T47D (cell line): ENCODE data around the gene BCL7C.
"Not testable (repeated sequence)": the region's sequence is repeated elsewhere in the genome, so short reads cannot be mapped to it uniquely, and the experiment has no call there.

Experiments
- DNase-seq, 2 experiments: peaks; one replicate each; pipeline versions ENCODE4 v3.0.0 to v3.0.0-alpha.2; 2011 to 2012; ENCODE audit warnings: low read depth in 1 of 2, low spot score in 1 of 2
- JUND ChIP-seq: IDR thresholded peaks from 2 replicates; pipeline ENCODE4 v1.6.1; 2012; ENCODE audit warnings: low read depth
- in situ Hi-C: cut with HindIII; loops from 2 replicates; pipeline ENCODE4 v1.10.0; 2016; ENCODE audit warnings: low sequenced_read_pairs, low pct_unique_long_range_greater_than_20kb

Gene BCL7C

DNA sequence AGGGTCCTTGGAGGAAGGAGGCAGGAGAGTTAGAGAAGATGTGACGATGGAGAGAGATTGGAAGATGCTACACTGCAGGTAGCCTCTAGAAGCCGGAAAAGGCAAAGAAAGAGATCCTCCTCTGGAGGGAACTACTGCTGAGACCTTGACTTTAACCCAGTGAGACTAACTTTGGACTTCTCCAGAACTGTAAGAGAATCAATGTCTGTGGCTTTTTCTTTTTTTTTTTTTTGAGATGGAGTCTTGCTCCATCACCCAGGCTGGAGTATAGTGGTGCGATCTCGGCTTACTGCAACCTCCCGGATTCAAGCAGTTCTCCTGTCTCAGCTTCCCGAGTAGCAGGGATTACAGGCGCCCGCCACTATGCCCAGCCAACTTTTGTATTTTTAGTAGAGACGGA lies 8.7 kb downstream of the BCL7C start:
- in situ Hi-C loops, result no loop called here
- no peak for TF ChIP-seq JUND
- no peak for DNase-seq

DNA sequence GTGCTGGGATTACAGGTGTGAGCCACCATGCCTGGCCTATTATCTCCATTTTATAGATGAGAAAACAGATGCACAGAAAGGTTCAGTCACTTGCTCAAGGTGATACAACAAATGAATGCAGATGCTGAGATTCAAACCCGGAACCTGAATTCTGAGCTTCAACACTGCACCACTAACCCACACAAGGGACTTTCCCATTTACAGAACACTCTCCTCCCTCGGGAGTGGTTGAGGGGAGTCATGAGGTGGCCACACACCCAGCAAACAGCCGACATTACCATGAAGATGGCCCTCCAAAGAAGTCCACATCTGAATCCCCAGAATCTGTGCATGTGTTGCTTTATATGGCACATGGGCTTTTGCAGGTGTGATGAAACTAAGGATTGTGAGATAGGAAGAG lies 9.1 kb downstream of the BCL7C start:
- no peak for DNase-seq
- in situ Hi-C loops, result no loop called here
- TF ChIP-seq JUND, result no peak

DNA sequence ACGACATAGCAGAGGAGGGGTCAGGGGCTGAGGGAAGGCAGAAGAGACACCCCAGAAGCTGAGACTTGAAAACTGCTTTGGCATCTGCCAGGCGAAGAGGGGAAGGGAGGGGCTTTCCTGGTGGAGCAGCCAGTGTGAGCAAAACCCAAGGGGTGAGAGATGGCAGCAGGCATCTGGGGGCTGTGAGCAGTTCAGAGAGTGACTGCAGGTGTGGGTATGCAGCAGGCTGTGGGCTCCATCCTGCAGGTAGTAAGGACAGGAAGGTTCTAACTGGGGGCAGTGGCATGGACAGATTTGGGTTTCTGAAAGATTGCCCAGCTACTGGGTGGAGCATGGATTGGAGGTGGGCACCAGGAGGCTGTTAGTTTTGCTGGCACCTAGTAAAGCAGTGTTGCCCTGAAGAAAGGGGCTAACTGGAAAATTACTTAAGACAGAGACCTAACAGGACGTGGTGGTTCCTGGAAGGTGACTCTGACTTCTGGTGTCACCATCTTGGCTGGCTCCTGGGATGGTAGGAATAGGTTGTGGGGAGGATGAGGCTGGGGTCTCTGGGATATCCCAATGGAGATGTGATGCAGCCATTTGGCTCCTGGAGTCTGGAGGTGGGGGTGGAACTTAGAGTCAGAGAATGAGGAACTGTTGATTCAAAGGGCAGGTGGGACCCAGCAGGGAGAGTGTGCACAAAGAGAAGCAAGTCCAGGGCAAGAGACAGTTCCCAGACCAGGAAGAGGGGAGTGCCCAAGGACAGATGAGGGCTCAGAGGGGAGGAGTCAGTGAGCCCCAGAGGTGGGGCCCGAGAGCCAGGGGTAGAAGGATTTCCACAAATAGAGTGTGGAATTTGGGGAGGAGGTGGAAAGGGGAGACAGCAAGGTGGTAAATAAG lies 11.2 kb downstream of the BCL7C start:
- in situ Hi-C loops, result no loop called here

DNA sequence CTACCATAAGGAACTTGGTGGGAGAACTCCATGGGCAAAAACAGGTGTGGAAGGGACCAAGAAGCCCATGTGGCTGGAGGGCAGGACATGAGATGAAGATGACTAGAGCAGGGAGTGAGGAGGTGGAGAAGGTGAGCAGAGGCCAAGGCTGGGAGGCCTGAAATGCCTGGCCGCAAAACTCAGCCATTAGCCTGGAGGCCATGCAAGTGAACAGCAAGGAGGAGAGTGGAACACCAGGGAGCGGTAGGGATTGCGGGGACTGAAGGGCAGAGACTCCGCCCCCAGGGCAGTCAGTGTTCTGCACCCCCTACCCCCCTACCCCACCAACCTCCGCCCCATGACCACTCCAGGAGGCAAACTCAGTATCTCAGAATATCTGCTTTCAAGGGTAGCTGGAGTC lies 17.0 kb downstream of the BCL7C start:
- no peak for TF ChIP-seq JUND
- in situ Hi-C loops, result no loop called here
- no peak for DNase-seq

More for the DNA sequence above, 11.2 kb downstream of the BCL7C start:
- TF ChIP-seq JUND, result no peak
- DNase-seq, result no peak

- in situ Hi-C loops, result no loop called here
- TF ChIP-seq JUND, result no peak
- DNase-seq, result peak in 1 of 2 experiments; percentile 21
These were observed 17.7 kb downstream of the BCL7C start for GRCh38 chr16:30875871-30876801.

DNA sequence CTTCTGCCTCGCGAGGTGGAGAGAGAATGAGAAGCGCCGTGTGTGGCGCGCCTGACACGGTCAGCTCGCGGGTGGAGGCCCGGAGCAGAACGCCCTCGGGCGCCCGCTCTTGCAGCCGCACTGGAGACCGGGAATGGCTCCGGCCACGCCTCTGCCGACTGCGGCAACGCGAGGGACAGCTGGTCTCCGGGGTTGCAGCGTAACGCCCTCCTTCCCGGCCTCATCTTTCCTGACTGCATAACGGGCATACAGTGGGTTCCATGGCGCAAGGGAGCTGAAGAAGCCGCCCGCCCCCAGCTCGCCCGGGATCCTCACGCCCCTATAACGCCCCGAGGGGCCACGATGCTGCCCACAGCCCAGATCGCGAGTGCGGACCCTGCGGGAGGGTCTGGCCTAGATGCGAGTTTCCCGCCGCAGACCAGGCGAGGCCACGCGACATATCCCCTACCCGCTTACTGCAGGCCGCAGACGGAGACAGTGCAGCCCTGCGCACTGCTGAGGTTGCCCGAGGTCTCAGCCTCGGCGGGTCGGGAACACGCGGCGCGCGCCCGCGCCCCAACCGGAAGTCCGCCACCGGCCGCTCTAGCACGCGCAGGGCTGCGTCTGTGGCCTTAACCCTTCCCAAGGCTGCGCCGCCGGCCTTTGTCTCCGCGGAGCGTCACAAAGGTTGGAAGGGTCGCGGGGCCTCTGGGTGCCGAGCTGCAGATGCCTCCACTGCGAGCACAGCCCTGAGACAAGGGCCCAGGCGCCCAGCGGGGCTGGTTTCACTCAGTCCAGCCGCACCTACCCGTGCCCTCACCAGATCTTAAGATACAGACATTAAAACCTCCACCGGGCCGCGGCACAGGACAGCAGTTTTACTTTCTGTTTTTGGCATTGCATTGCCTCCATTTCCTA lies 18.8 kb downstream of the BCL7C start:
- in situ Hi-C loops, result no loop called here
- DNase-seq, result peak; percentile 77 to 91
- TF ChIP-seq JUND, result no peak

GRCh38 chr16:30874244-30874820 lies 19.5 kb downstream of the BCL7C start:
- in situ Hi-C loops, result no loop called here
- no peak for TF ChIP-seq JUND
- no peak for DNase-seq

- in situ Hi-C loops, result no loop called here
- no peak for TF ChIP-seq JUND
- DNase-seq, result no peak
These were observed 23.0 kb downstream of the BCL7C start for GRCh38 chr16:30870904-30871303.

DNA sequence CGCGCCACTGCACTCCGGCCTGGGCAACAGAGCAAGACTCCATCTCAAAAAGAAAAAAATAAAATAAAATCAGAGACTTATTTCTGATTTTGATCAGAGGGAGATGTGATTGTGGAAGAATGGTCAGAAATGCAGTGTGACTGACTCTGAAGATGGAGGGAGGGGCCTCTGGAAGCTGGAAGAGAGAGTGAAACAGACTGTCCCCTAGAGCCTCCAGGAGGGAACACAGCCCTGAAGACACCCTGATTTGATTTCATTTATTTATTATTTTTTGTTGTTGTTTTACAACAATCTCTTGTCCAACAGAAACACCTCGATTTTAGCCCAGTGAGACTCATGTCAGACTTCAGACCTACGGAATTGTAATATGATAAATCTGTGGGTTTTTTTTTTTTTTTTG lies 26.1 kb downstream of the BCL7C start:
- in situ Hi-C loops, result no loop called here
- no peak for TF ChIP-seq JUND
- DNase-seq, result peak in 1 of 2 experiments; percentile 46

DNA sequence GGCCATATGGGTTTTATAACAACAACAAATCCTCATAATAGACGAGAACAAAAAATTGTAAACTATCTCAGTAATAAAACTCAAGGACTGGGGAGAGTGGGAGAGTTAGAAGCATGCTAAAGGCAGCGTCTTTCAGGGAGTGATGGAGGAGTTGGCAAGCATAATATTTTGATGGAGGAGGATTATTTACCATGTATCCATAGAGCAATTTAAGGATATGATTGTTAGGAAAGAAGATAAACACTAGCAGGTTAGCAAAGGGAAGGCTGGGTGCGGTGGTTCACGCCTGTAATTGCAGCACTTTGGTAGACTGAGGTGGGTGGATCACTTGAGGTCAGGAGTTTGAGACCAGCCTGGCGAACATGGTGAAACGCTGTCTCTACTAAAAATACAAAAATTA lies 27.8 kb downstream of the BCL7C start:
- TF ChIP-seq JUND, result no peak
- in situ Hi-C loops, result no loop called here

GRCh38 chr16:30863178-30863577 lies 30.7 kb downstream of the BCL7C start:
- in situ Hi-C loops, DNase-seq: not testable (repeated sequence)

More for the DNA sequence above, 27.8 kb downstream of the BCL7C start:
- no peak for DNase-seq

DNA sequence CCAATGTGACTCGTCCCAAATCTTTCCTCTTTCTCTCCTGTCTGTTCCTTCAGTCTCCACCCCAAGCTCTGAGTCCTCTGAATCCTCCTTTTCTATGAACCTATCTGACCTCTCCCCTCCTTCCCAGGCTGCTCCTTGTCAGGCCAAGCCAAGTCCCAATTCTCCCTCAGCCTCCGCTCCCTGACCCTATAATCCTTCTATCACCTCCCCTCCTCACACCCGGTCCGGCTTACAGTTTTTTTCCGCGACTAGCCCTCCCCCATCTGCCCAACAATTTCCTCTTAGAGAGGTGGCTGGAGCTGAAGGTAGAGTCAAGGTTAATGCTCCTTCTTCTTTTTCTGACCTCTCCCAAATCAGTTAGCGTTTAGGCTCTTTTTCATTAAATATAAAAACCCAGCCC lies 33.1 kb downstream of the BCL7C start:
- DNase-seq, in situ Hi-C loops: not testable (repeated sequence)
